ENCODE results near the gene CXorf58. TPM values are rescaled to one million over a fixed set of nuclear protein-coding genes. Genes with fewer than 3 reads are reported as not detected.

Gene CXorf58
- total and polyA plus RNA-seq, 2 donors (not counting 3 experiments of a cell fraction or from before 2014, with no cell fraction given), result not detected

GRCh38 chrX:23930894-23931604, 23.2 kb downstream of the CXorf58 start:
- no peak for FAIRE-seq
- Histone ChIP-seq H3K4me1 (ENCODE audit: control insufficient read depth, extremely low read depth, insufficient read depth, low read length) (no peaks in the 10 kb centered on the region), H3K4me2 (ENCODE audit: insufficient read depth, low read length) (no peak overlapping the region), H3K27ac (ENCODE audit: insufficient read depth, low read depth, low read length) (no peak overlapping the region), H3K79me2 (ENCODE audit: control insufficient read depth, insufficient read depth, low read length) (no peaks in the 10 kb centered on the region), H3K36me3 (ENCODE audit: control insufficient read depth in 2 of 2, extremely low read depth in 1 of 2, insufficient read depth in 2 of 2, low read length in 2 of 2) (no peaks in the 10 kb centered on the region), H2AFZ (ENCODE audit: low read depth, low read length) (no peak overlapping the region), H3K4me3 (replicated peaks in 1 of 3; ENCODE audit: insufficient read depth in 1 of 3, low read depth in 1 of 3, low read length in 3 of 3) (no peak overlapping the region), H3K9me1 (replicated peaks; ENCODE audit: control insufficient read depth, extremely low read depth, insufficient read depth, low read length) (no peaks in the 10 kb centered on the region), H3K27me3 (ENCODE audit: control insufficient read depth in 2 of 2, insufficient read depth in 2 of 2, low read length in 2 of 2) (no peaks in the 10 kb centered on the region), H3K9me3 (replicated peaks; ENCODE audit: control insufficient read depth, insufficient read depth, low read length) (no peaks in the 10 kb centered on the region), H4K20me1 (replicated peaks; ENCODE audit: control insufficient read depth, extremely low read depth, insufficient read depth, low read length) (no peaks in the 10 kb centered on the region), H3K9ac (replicated peaks; ENCODE audit: extremely low read depth, insufficient read depth, low read length) (no peak overlapping the region)
- dilution Hi-C loops (cut with MboI; ENCODE audit: extremely low pct_ligation_motif_present, low sequenced_read_pairs) (no loop called here), intact Hi-C loops (cut with micrococcal nuclease) (no loop called here)
- DNase-seq (ENCODE audit: low read depth, low spot score), result no peak
- no peak for TF ChIP-seq FOS (IDR thresholded peaks at IDR 0.05; ENCODE audit: borderline replicate concordance, insufficient read depth, low read length)
- no peak for TF ChIP-seq GATA2 (IDR thresholded peaks at IDR 0.05; ENCODE audit: insufficient read depth, insufficient read length, low read depth, low read length)
- TF ChIP-seq EZH2 (IDR thresholded peaks at IDR 0.05; ENCODE audit: borderline replicate concordance, low read depth, low read length, severe bottlenecking), result no peak
- TF ChIP-seq POLR2A (IDR thresholded peaks at IDR 0.05; ENCODE audit: low read depth, low read length), result no peak
- TF ChIP-seq MAX (IDR thresholded peaks at IDR 0.05; ENCODE audit: insufficient read depth, insufficient read length), result no peak
- TF ChIP-seq JUN (IDR thresholded peaks at IDR 0.05; ENCODE audit: borderline replicate concordance, insufficient read depth, insufficient read length, low read depth), result no peak
- TF ChIP-seq MYC (IDR thresholded peaks at IDR 0.05; ENCODE audit: low read depth, low read length), result no peak
- no peak for TF ChIP-seq CTCF (IDR thresholded peaks at IDR 0.05; ENCODE audit: extremely low read depth in 1 of 2, insufficient read depth in 1 of 2, low read depth in 1 of 2, low read length in 2 of 2)
- TF ChIP-seq POLR2AphosphoS5 (IDR thresholded peaks at IDR 0.05; ENCODE audit: insufficient read depth, low read depth, low read length), result no peak
- ChIA-PET CTCF (no interaction called here), POLR2A (interaction anchor here (0.7 kb wide), 1 partner anchor 72 kb away, joined by 6 read pairs; no protein-coding TSS in a partner anchor)
- no TSS peak for BruUV-seq (replicated peaks)

All from endothelial cell of umbilical vein (primary cell).